Measurements from ENCODE around the gene RASGRP3. TPM values are rescaled to one million over a fixed set of nuclear protein-coding genes. Genes with fewer than 3 reads are reported as not detected.
"Not testable (repeated sequence)": the region's sequence is repeated elsewhere in the genome, so short reads cannot be mapped to it uniquely, and the experiment has no call there.

The RASGRP3 gene
- total RNA-seq, 1 donor from 2014 or later, result 4.3 TPM

DNA sequence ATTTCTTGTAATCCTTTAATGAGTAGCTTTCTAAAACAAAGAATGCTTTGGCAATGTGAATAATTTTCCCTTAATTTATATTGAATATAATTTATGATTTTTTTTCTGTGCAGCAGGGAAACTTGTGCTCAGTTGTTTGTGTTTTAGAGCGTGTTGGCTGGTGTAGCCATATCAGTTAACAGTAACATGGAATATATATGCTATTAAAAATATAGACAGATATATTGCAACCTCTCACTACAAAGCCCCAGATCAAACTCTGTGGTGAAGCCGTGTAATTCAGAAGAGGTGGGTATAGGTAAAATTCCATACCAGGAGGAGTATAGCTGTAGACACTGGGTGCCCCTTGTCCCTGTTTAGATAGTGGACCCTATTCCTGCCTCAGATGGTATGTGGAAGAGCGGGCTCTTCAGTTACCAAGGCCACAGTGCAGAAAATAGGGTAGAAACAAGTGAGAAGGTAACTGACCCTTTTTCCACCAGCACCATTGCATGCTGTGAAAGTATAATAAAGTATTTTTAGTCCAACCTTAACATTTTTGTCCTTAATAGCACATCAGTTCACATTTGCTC, 18.1 kb upstream of the RASGRP3 start:
- no peak for ATAC-seq

DNA sequence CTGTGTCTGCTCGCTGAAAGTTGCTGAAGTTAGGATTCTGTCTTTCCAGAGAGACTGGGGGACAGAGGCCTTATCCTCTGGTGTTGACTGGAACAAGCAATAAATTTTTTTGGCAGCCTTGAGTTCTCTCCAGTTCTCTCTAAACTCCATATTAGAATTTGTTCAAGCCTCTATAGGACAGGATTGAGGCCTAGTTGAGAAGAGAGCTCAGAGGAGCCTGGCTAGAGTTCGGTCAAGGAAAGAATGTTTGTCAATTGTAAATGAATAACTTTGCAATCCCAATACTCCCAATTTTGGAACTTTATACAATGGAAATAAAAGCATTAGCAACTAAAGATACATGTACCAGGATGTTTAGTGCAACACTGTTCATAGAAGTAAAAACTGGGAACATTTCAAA, 16.7 kb upstream of the RASGRP3 start:
- ATAC-seq, result no peak

DNA sequence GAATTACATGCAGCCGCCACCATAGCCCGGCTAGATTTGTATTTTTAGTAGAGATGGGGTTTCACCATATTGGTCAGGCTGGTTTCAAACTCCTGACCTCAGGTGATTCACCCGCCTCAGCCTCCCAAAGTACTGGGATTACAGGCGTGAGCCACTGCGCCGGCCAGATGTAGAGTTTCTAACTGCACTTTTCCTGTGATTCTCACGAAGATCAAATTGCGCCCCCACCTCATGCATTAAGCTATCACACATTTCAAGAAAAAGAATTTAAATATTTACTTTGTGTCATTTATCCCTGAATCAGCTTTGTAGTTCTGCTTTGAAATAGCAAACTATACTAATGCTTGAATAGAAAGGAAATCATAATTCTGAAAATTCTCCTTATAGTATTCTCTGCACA, 13.9 kb upstream of the RASGRP3 start:
- not testable (repeated sequence) for ATAC-seq

GRCh38 chr2:33467413-33467812, 9.0 kb upstream of the RASGRP3 start:
- no peak for ATAC-seq

GRCh38 chr2:33469238-33469637, 7.2 kb upstream of the RASGRP3 start:
- no peak for ATAC-seq

DNA sequence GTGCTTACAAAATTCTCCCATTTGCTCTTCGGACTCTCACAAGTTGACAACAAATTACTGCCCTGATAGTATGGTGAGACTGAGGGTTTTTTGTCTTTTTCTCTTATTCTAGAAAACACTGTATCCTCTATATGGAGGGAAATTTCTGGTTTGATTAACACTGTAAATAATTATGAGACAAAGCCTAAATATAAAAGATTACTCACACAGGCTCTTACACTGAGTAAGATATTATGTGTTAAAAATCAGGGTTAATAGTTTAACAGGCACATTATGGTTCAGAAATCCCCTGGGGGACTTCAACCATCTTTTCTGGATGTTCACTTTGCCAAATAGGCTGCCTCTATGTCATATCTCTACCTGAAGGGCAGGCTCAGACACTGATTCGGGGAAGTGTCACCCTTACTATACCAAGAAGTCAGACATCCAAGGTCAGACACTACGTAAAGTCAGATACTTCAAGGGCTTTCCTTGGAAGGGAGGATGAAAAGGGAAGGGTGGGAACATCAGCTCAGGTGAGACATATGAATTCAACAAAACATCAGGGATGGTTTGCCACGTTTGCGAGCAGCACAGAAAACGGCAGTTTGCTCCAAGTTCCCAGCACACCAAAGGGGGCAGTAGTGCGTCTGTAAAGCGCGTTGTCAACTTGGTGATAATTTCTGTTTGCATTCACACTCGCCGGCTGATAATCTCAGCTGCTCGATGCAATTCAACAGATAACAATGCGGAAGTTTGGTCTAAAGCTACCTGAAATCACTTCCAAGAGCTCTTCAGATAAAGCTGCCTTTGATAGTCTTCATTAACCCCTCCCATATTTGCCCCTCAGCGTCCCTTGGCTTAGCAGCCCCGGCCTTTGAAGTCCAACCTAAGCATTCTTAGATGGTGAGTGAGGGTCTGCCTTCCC, 972 bp upstream of the RASGRP3 start:
- ATAC-seq, result peak; percentile 70

DNA sequence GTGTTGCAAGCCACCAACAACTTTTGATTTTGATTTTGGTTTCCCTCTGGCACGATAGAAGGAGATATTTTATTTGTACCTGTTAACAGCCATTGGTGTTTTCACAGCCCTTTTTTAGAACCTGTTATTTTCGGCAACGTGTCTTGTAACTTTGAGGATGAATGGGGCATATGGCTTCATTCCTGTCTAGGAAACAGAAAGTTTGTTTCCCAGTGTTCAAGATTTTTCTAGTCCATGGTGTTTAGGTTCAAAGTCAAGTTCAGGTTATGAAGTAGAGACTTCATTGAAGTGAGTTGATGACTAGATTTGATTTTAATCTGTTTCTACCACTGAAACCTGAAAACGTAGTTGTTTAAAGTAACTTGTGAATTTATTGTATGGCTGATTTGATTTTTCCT, 343 bp downstream of the RASGRP3 start:
- no peak for ATAC-seq

GRCh38 chr2:33477473-33478468, 1.3 kb downstream of the RASGRP3 start:
- ATAC-seq, result no peak

DNA sequence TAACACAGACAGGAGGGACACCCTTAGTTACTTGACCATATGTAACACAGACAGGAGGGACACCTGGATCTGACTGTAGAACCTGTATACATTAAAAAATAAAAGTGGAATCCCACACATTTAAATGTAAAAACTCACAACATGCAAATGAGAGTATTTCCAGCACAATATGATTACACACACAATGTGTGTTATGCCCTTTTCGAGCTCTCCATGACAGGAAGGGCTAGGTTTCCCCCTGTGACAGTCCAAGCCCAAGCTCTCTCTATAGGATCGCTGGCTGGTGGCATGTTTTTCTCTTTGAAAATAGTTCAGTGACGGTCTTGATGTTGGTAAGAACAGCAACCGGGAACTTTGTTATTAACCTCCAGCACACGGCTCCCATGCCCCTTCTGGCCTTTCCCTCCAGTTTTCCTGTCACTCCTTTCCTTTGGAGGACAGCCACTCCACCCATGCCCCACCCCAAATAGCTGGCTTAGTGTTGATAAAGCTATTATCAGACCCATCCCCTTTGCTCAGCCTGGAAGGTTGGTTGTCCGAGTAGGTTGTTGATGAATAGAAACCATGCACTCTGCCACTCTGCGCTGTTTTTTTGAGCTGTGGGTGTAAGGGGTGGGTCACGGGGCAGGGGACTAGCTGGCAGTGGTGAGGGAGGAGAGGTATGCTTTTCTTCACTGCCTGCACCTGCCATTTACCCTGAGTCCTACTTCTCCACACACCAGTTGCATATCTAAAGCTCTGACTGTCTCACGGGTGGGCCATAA, 2.7 kb downstream of the RASGRP3 start:
- ATAC-seq, result no peak

DNA sequence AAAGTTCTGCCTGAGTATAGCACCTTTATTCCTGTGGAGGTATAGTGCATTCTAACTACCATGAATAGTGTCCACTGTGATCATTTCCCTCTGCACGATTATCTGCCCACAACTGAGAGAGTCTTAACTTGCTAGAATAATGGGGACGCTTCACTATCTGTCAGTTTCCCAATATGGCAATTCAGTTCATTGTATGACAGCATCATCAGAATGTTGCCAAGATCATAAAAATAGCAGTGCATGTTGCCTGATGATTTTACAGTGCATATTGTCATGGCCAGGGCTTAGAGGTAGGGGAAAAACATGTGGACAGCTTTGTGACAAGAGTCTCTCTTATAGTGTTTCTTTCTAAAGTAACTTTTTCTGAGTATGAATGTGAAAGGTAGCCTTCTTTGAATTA, 6.1 kb downstream of the RASGRP3 start:
- no peak for ATAC-seq

GRCh38 chr2:33484042-33484621, 7.7 kb downstream of the RASGRP3 start:
- ATAC-seq, result no peak

DNA sequence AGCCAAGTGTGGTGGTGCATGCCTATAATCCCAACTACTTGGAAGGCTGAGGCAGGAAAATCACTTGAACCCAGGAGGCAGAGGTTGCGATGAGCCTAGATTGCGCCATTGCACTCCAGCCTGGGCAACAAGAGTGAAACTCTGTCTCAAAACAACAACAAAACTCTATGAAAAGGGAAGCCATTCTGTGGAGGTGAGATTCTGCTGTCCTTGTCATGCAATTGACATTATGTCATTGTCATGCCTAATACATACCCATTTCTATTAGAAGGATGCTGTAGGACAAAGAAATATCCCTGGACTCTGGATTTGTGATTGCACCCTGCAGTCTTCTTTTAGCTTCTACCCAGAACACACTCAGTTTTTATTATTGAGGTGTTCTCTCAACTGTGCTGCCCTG, 8.6 kb downstream of the RASGRP3 start:
- no peak for ATAC-seq

DNA sequence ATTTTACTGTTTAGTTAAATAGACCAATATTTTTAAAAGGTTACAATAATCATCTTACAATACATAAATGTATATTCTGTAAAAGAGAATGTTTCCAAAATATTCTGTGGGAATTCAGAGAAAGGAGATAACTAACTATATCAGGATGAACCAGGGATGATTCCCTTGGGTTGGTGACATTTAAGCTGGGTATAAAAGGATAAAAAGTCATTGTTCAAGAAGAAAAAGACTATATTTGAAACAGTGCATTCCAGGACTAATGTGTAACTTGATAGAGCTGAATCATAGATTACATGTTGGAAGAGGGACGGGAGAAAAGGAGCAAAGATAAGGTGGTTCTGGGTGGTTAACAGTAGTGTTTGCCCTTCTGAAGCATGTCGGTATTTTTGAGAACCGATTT, 10.1 kb downstream of the RASGRP3 start:
- ATAC-seq, result no peak

DNA sequence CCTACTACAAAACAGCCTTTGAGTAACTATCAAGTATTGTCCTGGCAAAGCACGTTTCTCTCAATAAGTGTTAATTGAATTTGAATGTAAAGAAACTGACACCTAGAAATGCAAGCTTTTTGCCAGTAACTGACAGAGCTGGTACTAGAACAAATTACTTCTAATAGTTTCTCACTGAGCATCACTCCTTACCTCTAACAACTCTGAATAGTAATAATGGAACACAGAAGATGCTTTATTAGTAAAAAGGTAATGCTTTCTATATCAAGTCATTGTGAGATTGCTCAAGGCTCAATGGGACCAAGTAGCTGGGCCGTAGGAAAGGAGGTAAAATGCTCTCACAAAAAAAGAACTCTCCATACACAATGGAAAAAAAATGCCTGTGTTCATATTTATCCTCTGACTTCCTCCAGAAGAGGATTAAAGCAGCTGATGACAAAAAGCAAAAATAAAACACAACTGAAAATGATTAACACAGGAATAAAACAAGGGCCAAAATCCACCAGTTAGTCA, 11.8 kb downstream of the RASGRP3 start:
- ATAC-seq, result no peak

DNA sequence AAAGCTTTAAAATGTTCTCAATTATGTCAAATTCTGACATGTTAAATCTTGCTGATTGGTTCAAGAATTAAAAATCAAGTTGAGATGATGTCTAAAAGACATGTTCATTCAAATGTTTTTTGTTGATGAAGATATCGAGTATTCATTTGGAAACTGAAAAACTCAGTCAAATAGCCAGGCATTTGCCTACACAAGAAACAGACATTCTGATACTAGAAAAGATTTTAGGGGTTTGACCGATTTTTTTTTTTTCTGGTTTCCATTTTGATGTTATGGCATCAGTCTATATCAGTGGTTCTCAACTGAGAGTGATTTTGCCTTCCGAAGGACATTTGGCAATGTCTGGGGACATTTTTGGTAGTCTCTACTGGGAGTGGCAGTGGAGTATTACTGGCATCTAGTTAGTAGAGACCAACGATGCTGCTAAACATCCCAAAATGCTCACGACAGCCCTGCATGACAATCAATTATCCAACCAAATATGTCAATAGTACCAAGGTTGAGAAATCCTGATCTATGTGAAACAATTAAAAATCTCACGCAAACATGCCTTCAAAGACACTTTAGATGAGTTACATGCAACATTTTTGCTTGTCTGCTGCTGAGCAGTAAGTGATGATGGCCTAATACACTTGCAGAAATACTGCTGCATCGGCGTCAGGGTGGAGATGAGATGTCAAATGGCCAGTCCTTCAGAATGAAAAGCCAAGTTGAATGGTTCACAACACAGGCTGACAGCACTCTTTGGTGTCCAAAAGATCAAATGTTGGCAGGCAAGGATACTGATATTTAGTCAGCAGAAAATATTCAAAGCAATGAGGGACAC, 12.5 kb downstream of the RASGRP3 start:
- ATAC-seq, result no peak

DNA sequence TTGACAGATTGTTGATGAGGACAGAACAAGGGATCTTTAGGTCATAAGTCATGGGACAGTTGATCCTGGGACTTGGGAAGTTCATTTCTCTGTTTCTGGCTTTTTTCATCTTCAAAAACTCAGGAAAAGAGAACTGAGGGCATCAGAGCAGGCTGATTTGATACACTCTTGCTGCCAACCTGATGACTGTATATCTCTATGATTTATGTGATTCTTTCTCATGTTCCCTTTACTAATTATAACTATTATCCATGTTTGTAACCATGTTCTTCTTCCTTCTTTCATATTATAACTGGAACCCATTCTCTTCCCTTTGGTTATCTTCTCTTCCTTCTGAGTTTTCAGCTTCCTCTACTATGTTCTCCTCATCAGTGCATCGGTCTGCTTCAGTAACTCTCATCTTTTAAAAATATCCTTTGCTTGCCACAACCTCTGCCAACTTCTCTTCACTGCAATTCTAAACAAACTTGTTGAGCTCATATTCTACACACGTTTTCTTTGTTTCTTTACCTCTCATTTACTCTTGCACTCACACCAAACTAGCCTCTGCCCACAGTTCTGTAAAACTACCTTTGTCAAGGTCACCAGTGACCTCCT, 13.5 kb downstream of the RASGRP3 start:
- no peak for ATAC-seq

DNA sequence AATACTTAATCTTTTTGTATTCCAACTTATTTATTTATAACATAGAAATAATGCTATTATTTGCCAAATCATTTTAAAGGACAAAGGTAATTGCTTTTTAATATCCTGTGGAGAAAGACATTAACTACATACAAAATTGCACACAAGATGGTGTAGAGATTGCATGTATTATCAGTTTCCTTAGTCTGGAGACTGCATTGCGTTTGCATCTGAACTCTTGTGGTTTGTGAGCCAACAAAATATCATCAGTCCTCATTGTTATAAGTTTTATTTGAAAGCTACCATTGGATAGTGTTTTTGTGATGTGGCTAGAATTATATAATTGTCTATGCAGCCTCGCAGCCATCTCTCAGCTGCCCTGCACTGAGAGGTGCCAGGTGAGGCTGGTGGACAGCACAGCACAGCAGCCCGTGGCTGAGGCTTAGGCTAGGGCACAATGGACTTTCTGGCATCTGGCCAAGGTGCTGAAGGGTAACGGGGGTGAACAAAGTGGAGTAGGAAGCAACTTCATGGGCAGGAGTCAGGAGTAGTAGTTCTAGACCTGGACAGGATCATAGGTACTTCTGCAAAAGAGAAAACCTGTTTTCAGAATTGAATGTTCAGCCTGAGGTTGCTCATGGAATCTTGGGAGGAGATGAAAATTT, 15.1 kb downstream of the RASGRP3 start:
- ATAC-seq, result no peak

DNA sequence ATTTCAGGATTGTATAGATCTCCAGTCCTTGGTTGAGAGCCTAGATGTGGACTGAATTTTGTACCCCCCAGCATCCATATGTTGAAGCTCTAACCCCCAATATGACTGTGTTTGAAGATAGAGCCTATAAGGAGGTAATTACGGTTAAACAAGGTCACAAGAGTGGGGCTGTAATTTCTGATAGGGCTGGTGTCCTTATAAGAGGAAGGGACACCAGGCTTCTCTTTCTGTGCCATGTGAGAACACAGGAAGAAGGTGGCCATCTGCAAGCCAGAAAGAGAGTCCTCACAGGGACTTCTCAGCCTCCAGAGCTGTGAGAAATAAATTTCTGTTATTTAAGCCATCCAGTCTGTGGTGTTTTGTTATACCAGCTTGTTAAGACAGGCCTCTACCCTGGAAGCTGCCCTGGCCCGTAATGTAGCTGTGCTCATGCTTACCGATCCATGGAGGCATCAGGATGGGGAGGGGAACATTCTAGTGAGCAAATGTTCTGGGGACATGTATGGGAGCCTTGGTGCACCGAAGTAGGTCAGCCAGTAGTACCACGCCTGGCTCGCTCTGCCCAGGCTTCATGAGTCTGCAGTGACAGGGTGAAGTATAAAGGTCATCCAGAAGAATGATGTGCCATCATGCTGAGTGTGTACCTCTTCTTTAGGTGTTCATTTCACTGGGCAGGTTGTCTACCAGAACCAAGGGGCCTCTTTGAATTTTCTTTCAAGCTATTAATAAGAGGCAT, 16.1 kb downstream of the RASGRP3 start:
- ATAC-seq, result no peak
